HepG2 (cell line): ENCODE data around the gene GPC6.

Source experiments
- AKAP8 ChIP-seq: sonication (generic); formaldehyde crosslinking; IDR thresholded peaks from 2 replicates; pipeline ENCODE4 v1.5.1; 2020; ENCODE audit warnings: mild to moderate bottlenecking, missing genetic modification reagents
- CENPX ChIP-seq: sonication (generic); formaldehyde crosslinking; IDR thresholded peaks from 2 replicates; pipeline ENCODE4 v1.9.0; 2021; ENCODE audit warnings: mild to moderate bottlenecking, missing genetic modification reagents, moderate library complexity
- CTCF ChIP-seq: sonication (generic); formaldehyde crosslinking; IDR thresholded peaks from 2 replicates; pipeline ENCODE4 v1.5.0; 2020; ENCODE audit warnings: mild to moderate bottlenecking, missing genetic modification reagents, moderate library complexity
- HNF4A ChIP-seq: sonication (generic); formaldehyde crosslinking; IDR thresholded peaks from 2 replicates; pipeline ENCODE4 v1.4.0; 2020; ENCODE audit warnings: missing genetic modification reagents
- JUND ChIP-seq: sonication (generic); formaldehyde crosslinking; IDR thresholded peaks from 2 replicates; pipeline ENCODE4 v1.8.0; 2022; ENCODE audit warnings: mild to moderate bottlenecking, missing genetic modification reagents
- NFIC ChIP-seq: IDR thresholded peaks from 2 replicates; pipeline ENCODE4 v1.6.1; 2012; ENCODE audit warnings: mild to moderate bottlenecking, low read length, inconsistent platforms
- POLR2A ChIP-seq, 2 experiments: IDR thresholded peaks; 2 replicates each; pipeline ENCODE4 v1.6.1; 2011; ENCODE audit warnings: low read depth in 2 of 2, low read length in 2 of 2, mild to moderate bottlenecking in 1 of 2, moderate library complexity in 1 of 2; ENCODE audit not compliant: insufficient read depth in 1 of 2
- POLR2AphosphoS5 ChIP-seq: IDR thresholded peaks from 2 replicates; pipeline ENCODE4 v1.6.1; 2012; ENCODE audit warnings: low read depth, low read length
- RAD21 ChIP-seq: fragments of 450-650 bp; formaldehyde crosslinking; IDR thresholded peaks from 2 replicates; pipeline ENCODE4 v1.5.0; 2020; ENCODE audit warnings: mild to moderate bottlenecking
- U2AF2 ChIP-seq: fragments of 200-400 bp; formaldehyde crosslinking; IDR thresholded peaks from 2 replicates; pipeline ENCODE4 v1.6.1; 2017; ENCODE audit warnings: low read depth, mild to moderate bottlenecking, low read length
- YY1 ChIP-seq: IDR thresholded peaks from 2 replicates; pipeline ENCODE4 v1.6.1; 2011; ENCODE audit warnings: low read length, low read depth, moderate library complexity, mild to moderate bottlenecking; ENCODE audit not compliant: insufficient read depth, insufficient replicate concordance
- ZNF292 ChIP-seq: sonication (generic); formaldehyde crosslinking; IDR thresholded peaks from 2 replicates; pipeline ENCODE4 v1.8.1; 2022; ENCODE audit warnings: mild to moderate bottlenecking, low read depth, missing genetic modification reagents, borderline replicate concordance
- ZNF570 ChIP-seq: sonication (generic); formaldehyde crosslinking; IDR thresholded peaks from 2 replicates; pipeline ENCODE4 v1.4.0; 2020; ENCODE audit warnings: mild to moderate bottlenecking, missing genetic modification reagents, borderline replicate concordance
- ZNF605 ChIP-seq: sonication (generic); formaldehyde crosslinking; IDR thresholded peaks from 2 replicates; pipeline ENCODE4 v1.8.0; 2022; ENCODE audit warnings: mild to moderate bottlenecking, missing genetic modification reagents

- TF ChIP-seq U2AF2 (no peak), ZNF570 (no peak), HNF4A (CRISPR knock-in tag) (no peak), AKAP8 (CRISPR knock-in tag) (no peak), ZNF292 (no peak), NFIC (no peak), POLR2AphosphoS5 (no peak), YY1 (no peak), CTCF (no peak), RAD21 (CRISPR knock-in tag) (no peak), POLR2A (IDR thresholded peaks at IDR 0.05; ENCODE audit: insufficient read depth in 1 of 2, low read depth in 2 of 2, low read length in 2 of 2) (no peak), CENPX (CRISPR knock-in tag) (no peak), ZNF605 (CRISPR knock-in tag) (no peak), JUND (CRISPR knock-in tag) (no peak)
Observed at GRCh38 chr13:94233401-94233800, 1006.8 kb downstream of the GPC6 start.
